CD4-positive, CD25-positive, alpha-beta regulatory T cell (primary cell): Measurements from ENCODE around the gene SLC34A3. TPM values are rescaled to one million over a fixed set of nuclear protein-coding genes. Genes with fewer than 3 reads are reported as not detected.
A peak's percentile ranks its signal among the peaks of the same experiment; 100 is the strongest.

Source experiments
- ATAC-seq, 2 donors: fragments of 150-1000 bp; cut with Tn5 transposase; one replicate each; pipeline ENCODE4 v1.10.0; 2021; ENCODE audit warnings: low read depth in 2 of 2, moderate number of reproducible peaks in 2 of 2, moderate library complexity in 1 of 2
- DNase-seq, 3 donors: peaks; one replicate each; pipeline versions ENCODE4 v3.0.0 to v3.0.0-alpha.2; 2012 to 2022; ENCODE audit warnings: mixed read lengths in 1 of 3
- H3K27ac ChIP-seq: one replicate; pipeline ENCODE4 v1.7.0; 2013; ENCODE audit warnings: mild to moderate bottlenecking, low read length; ENCODE audit not compliant: insufficient read depth, poor library complexity, severe bottlenecking
- H3K27me3 ChIP-seq: one replicate; pipeline ENCODE4 v1.7.0; 2013; ENCODE audit warnings: low read length; ENCODE audit not compliant: control insufficient read depth, insufficient read depth
- H3K36me3 ChIP-seq: one replicate; pipeline ENCODE4 v1.7.0; 2013; ENCODE audit warnings: mild to moderate bottlenecking, low read length, moderate library complexity; ENCODE audit not compliant: control insufficient read depth, insufficient read depth
- H3K4me1 ChIP-seq: 2 replicates; pipeline ENCODE4 v1.7.0; 2013; ENCODE audit warnings: mild to moderate bottlenecking, low read length; ENCODE audit not compliant: insufficient read depth, control insufficient read depth, poor library complexity, severe bottlenecking
- H3K4me3 ChIP-seq: one replicate; pipeline ENCODE4 v1.7.0; 2013; ENCODE audit warnings: low read depth, mild to moderate bottlenecking, low read length, moderate library complexity
- H3K9me3 ChIP-seq, 2 experiments: 1 replicate in 1 of 2; 2 replicates in 1 of 2; pipeline ENCODE4 v1.7.0; 2013; ENCODE audit warnings: low read length in 2 of 2, mild to moderate bottlenecking in 1 of 2, moderate library complexity in 1 of 2; ENCODE audit not compliant: control insufficient read depth in 2 of 2
- H3K27ac Mint-ChIP-seq, 3 donors: one replicate each; pipeline ENCODE4 v1.8.0; 2020 to 2022; ENCODE audit warnings: mild to moderate bottlenecking in 3 of 3, mixed read lengths in 3 of 3, moderate library complexity in 2 of 3
- H3K27me3 Mint-ChIP-seq: one replicate; pipeline ENCODE4 v1.8.0; 2022; ENCODE audit warnings: mild to moderate bottlenecking, mixed read lengths
- H3K36me3 Mint-ChIP-seq: one replicate; pipeline ENCODE4 v1.8.0; 2020; ENCODE audit warnings: mixed read lengths
- H3K4me1 Mint-ChIP-seq, 4 donors: one replicate each; pipeline ENCODE4 v1.8.0; 2020 to 2022; ENCODE audit warnings: mixed read lengths in 4 of 4, mild to moderate bottlenecking in 1 of 4
- H3K4me3 Mint-ChIP-seq, 4 donors: one replicate each; pipeline ENCODE4 v1.8.0; 2020 to 2022; ENCODE audit warnings: mild to moderate bottlenecking in 4 of 4, mixed read lengths in 4 of 4, moderate library complexity in 3 of 4
- H3K9me3 Mint-ChIP-seq, 7 donors: one replicate each; pipeline ENCODE4 v1.8.0; 2020 to 2022; ENCODE audit warnings: mixed read lengths in 7 of 7, mild to moderate bottlenecking in 3 of 7, moderate library complexity in 2 of 7
- polyA plus RNA-seq, 4 donors: library from polyadenylated mRNA; unstranded; fragments of 300-500 nt; fragmentation: Illumina TruSeq; gene quantifications; one replicate each; pipeline ENCODE4 v1.2.3, GENCODE V29; 2021
- total RNA-seq: library from RNA; stranded (reverse); gene quantifications from one replicate; pipeline ENCODE4 v1.2.3, GENCODE V29; 2022

The SLC34A3 gene
- total and polyA plus RNA-seq, 5 donors from 2014 or later, result not detected

GRCh38 chr9:137220317-137221094 lies 10.2 kb upstream of the SLC34A3 start:
- no peak overlapping the region for H3K27ac ChIP-seq
- H3K27me3 ChIP-seq, result no peaks in the 10 kb centered on the region
- Mint-ChIP-seq H3K4me1 (peaks cover 0 to 10% (median 3%) of the 10 kb centered on the region in 4 donors), H3K36me3 (no peaks in the 10 kb centered on the region), H3K27me3 (no peaks in the 10 kb centered on the region), H3K4me3 (peak overlapping the region in 3 of 4 donors; percentile 15 to 73 (median 25)), H3K9me3 (no peaks in the 10 kb centered on the region), H3K27ac (no peak overlapping the region)
- no peak overlapping the region for H3K4me3 ChIP-seq
- no peaks in the 10 kb centered on the region for H3K9me3 ChIP-seq
- peaks cover 17% of the 10 kb centered on the region for H3K4me1 ChIP-seq
- DNase-seq (no peak), ATAC-seq (no peak)
- no peaks in the 10 kb centered on the region for H3K36me3 ChIP-seq

DNA sequence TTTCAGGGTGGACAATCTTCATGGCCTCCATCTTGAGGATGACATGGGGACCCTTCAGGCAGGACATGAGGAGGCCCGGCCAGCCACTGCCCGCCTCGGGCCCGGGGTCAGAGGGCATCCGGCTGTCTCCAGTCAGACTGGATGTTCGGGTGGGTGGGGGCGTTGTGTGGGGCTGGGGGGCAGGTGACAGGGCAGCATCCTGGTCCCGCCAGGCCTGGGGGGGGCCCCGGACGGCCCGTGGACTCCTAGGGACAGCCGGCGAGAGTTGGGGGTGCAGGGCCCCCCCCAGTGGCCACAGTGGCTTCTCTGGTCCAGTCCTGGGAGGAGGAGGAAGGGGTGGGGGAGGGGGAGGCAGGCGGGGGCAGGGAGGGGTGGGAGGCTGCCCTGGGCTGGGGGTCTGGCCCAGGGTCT lies 9.6 kb upstream of the SLC34A3 start:
- Mint-ChIP-seq H3K27me3 (no peaks in the 10 kb centered on the region), H3K4me3 (peak overlapping the region in 1 of 4 donors; percentile 73), H3K9me3 (no peaks in the 10 kb centered on the region), H3K27ac (no peak overlapping the region), H3K4me1 (peaks cover 0 to 10% (median 3%) of the 10 kb centered on the region in 4 donors), H3K36me3 (no peaks in the 10 kb centered on the region)
- Histone ChIP-seq H3K4me1 (peaks cover 17% of the 10 kb centered on the region), H3K4me3 (no peak overlapping the region), H3K27me3 (no peaks in the 10 kb centered on the region), H3K9me3 (no peaks in the 10 kb centered on the region), H3K27ac (no peak overlapping the region), H3K36me3 (no peaks in the 10 kb centered on the region)
- DNase-seq, result no peak
- no peak for ATAC-seq

- Mint-ChIP-seq H3K27ac (no peak overlapping the region), H3K9me3 (no peaks in the 10 kb centered on the region), H3K4me3 (no peak overlapping the region), H3K4me1 (peaks cover 0 to 10% (median 3%) of the 10 kb centered on the region in 4 donors), H3K36me3 (no peaks in the 10 kb centered on the region), H3K27me3 (no peaks in the 10 kb centered on the region)
- Histone ChIP-seq H3K36me3 (no peaks in the 10 kb centered on the region), H3K4me1 (peaks cover 17% of the 10 kb centered on the region), H3K4me3 (no peak overlapping the region), H3K27me3 (no peaks in the 10 kb centered on the region), H3K9me3 (no peaks in the 10 kb centered on the region), H3K27ac (no peak overlapping the region)
- ATAC-seq (no peak), DNase-seq (peak in 1 of 3 donors; percentile 29)
These were observed 9.1 kb upstream of the SLC34A3 start for GRCh38 chr9:137221506-137222111.

- Histone ChIP-seq H3K27ac (peak within 1 kb of the TSS; percentile 90), H3K27me3 (no peaks in the 10 kb centered on the region), H3K9me3 (no peaks in the 10 kb centered on the region), H3K36me3 (no peaks in the 10 kb centered on the region), H3K4me3 (no peak within 1 kb of the TSS), H3K4me1 (peaks cover 19% of the 10 kb centered on the region)
- Mint-ChIP-seq H3K27me3 (peaks cover 1% of the 10 kb centered on the region), H3K36me3 (no peaks in the 10 kb centered on the region), H3K9me3 (no peaks in the 10 kb centered on the region), H3K27ac (peak within 1 kb of the TSS in 1 of 3 donors; percentile 89), H3K4me1 (peaks cover 0 to 11% (median 4%) of the 10 kb centered on the region in 4 donors), H3K4me3 (peak within 1 kb of the TSS; percentile 81 to 93 (median 83))
- ATAC-seq, result no peak
- peak in 1 of 3 donors; percentile 17 for DNase-seq
These were observed 8.3 kb upstream of the SLC34A3 start, which contains the start of gene RNF208 for GRCh38 chr9:137222190-137223077. Gene RNF208, minus strand, starts transcription at chr9:137222240. Its CDS starts 1,028 bp downstream, at chr9:137221212.

- peaks cover 5% of the 10 kb centered on the region for H3K27me3 Mint-ChIP-seq
- Histone ChIP-seq H3K4me1 (peaks cover 21% of the 10 kb centered on the region), H3K27ac (peak overlapping the region; percentile 90), H3K9me3 (no peaks in the 10 kb centered on the region), H3K27me3 (no peaks in the 10 kb centered on the region), H3K36me3 (no peaks in the 10 kb centered on the region), H3K4me3 (peak overlapping the region; percentile 59)
- H3K9me3 Mint-ChIP-seq, result no peaks in the 10 kb centered on the region
- no peaks in the 10 kb centered on the region for H3K36me3 Mint-ChIP-seq
- peak overlapping the region; percentile 81 to 93 (median 83) for H3K4me3 Mint-ChIP-seq
- H3K4me1 Mint-ChIP-seq, result peaks cover 0 to 13% (median 7%) of the 10 kb centered on the region in 4 donors
- DNase-seq, result peak; percentile 97 to 99 (median 99)
- peak overlapping the region in 2 of 3 donors; percentile 38 to 89 for H3K27ac Mint-ChIP-seq
- peak; percentile 91 to 94 for ATAC-seq
These were observed 7.4 kb upstream of the SLC34A3 start for GRCh38 chr9:137223078-137223970.

DNA sequence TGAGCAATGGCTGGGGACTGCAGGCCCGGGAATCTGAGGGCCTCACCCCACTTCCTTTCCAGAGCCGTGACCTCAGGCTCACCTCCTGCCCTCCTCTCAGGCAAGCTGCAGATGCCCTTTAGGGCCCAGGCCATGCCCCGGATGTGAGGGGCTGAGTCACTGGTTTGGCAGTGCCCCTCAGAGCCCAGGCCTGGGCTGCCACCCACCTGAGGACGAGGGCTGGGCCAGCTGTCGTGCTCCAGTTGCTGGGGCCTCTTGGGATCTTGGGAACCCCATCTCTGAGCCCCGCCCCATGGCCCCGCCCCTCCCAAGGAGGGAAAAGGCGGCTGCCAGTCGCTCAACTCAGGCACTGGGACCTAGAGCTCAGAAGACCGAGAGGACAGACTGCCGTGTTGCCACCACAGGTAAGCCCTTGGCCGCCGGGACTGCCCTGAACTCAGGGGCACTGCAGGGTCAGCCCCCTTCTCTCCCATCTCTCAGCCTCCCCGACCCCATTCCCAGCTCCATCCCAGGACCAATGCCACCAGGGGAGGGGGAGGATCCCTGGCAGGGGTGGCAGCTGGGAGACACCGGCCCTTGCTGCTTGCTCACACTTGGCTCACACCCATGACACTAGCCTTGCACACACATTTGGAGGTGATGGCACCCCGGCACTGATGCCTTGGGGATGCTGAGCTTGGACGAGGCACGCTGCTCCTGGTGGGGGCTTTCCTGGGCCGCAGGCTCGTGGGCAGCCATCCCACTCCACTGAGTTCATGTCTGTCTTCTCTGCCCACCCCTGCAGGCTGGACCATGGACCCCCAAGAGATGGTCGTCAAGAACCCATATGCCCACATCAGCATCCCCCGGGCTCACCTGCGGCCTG lies 5.6 kb upstream of the SLC34A3 start, which contains the start of gene CYSRT1:
Gene CYSRT1 (plus strand): TSS at position 345 of the 865 bp plus-strand sequence. CDS start 448 bp downstream, at position 793.
- Histone ChIP-seq H3K4me1 (peaks cover 21% of the 10 kb centered on the region), H3K27ac (peak within 1 kb of the TSS; percentile 90), H3K9me3 (no peaks in the 10 kb centered on the region), H3K36me3 (no peaks in the 10 kb centered on the region), H3K27me3 (no peaks in the 10 kb centered on the region), H3K4me3 (peak within 1 kb of the TSS; percentile 59)
- Mint-ChIP-seq H3K4me3 (peak within 1 kb of the TSS; percentile 81 to 93 (median 83)), H3K27me3 (peaks cover 5% of the 10 kb centered on the region), H3K4me1 (peaks cover 0 to 13% (median 7%) of the 10 kb centered on the region in 4 donors), H3K27ac (peak within 1 kb of the TSS; percentile 38 to 89 (median 56)), H3K9me3 (no peaks in the 10 kb centered on the region), H3K36me3 (no peaks in the 10 kb centered on the region)
- DNase-seq (peak in 1 of 3 donors; percentile 56), ATAC-seq (no peak)
